K562 (cell line): ENCODE results near the gene FCHO1. TPM values are rescaled to one million over a fixed set of nuclear protein-coding genes. Genes with fewer than 3 reads are reported as not detected.

Experiments used
- ARID2 ChIP-seq: fragments of 450-650 bp; IDR thresholded peaks from 2 replicates; pipeline ENCODE4 v1.6.1; 2017; ENCODE audit warnings: antibody characterized with exemption, mild to moderate bottlenecking
- HIVEP1 ChIP-seq: fragments of 250-450 bp; sonication (Bioruptor Pico); IDR thresholded peaks from 2 replicates; pipeline ENCODE4 v1.4.0; 2020; ENCODE audit warnings: mild to moderate bottlenecking
- HSF4 ChIP-seq: fragments of 250-450 bp; sonication (Bioruptor Pico); IDR thresholded peaks from 2 replicates; pipeline ENCODE4 v2.1.2; 2022; ENCODE audit warnings: mild to moderate bottlenecking, moderate library complexity, borderline replicate concordance
- LARP7 ChIP-seq: fragments of 450-650 bp; IDR thresholded peaks from 2 replicates; pipeline ENCODE4 v1.6.1; 2016
- NR1H2 ChIP-seq: sonication (generic); formaldehyde crosslinking; IDR thresholded peaks from 2 replicates; pipeline ENCODE4 v1.4.0; 2020; ENCODE audit warnings: mild to moderate bottlenecking, missing genetic modification reagents
- POLR2AphosphoS2 ChIP-seq: IDR thresholded peaks from 2 replicates; pipeline ENCODE4 v1.6.1; 2012; ENCODE audit warnings: low read length, improper control_type of control experiment
- RFX5 ChIP-seq: IDR thresholded peaks from 2 replicates; pipeline ENCODE4 v1.6.1; 2011; ENCODE audit warnings: low read depth, mild to moderate bottlenecking, improper control_type of control experiment, low read length
- SP2 ChIP-seq: IDR thresholded peaks from 2 replicates; pipeline ENCODE4 v1.6.1; 2011; ENCODE audit warnings: mild to moderate bottlenecking, low read depth, low read length, moderate library complexity; ENCODE audit not compliant: poor library complexity, severe bottlenecking; ENCODE audit errors: extremely low read depth
- ZBTB17 ChIP-seq: fragments of 450-650 bp; formaldehyde crosslinking; IDR thresholded peaks from 2 replicates; pipeline ENCODE4 v1.4.0; 2020; ENCODE audit warnings: mild to moderate bottlenecking
- ZNF644 ChIP-seq: fragments of 200-800 bp; sonication (Bioruptor generic); IDR thresholded peaks from 2 replicates; pipeline ENCODE4 v1.6.1; 2016; ENCODE audit warnings: low read depth, missing genetic modification characterization, missing compliant biosample characterization
- polyA plus RNA-seq, 8 experiments: library from polyadenylated mRNA; depleted of rRNA in 4 of 8; stranded (reverse) in 5 of 8; unstranded in 3 of 8; fragments of >200 nt; fragmentation: Nextera tagmentation in 2 of 8; fragmentation: Illumina TruSeq in 1 of 8; extraction: Ambion mirVana in 2 of 8; extraction: Trizol in 1 of 8; gene quantifications; 2 replicates each; pipeline versions ENCODE4 v1.2.1 to v1.2.3, GENCODE V29; 2011 to 2014; ENCODE audit warnings: inconsistent platforms in 1 of 8, missing spikeins in 1 of 8
- total RNA-seq, 7 experiments: library from RNA; depleted of rRNA in 6 of 7; stranded (reverse); fragments of >200 nt in 6 of 7; fragmentation: Illumina TruSeq in 2 of 7; extraction: Trizol in 2 of 7; gene quantifications; 2 replicates each; pipeline versions ENCODE4 v1.2.1 to v1.2.3, GENCODE V29; 2011 to 2021; ENCODE audit warnings: low replicate concordance in 1 of 7
- TF ChIP-seq, protein P1 (sequence below), 2 experiments: fragments of 450-650 bp in 1 of 2; sonication (generic) in 1 of 2; formaldehyde crosslinking in 1 of 2; IDR thresholded peaks; 2 replicates each; pipeline versions ENCODE4 v1.7.1 to v1.9.0; 2016 to 2022; ENCODE audit warnings: inconsistent platforms in 1 of 2, mild to moderate bottlenecking in 1 of 2, missing genetic modification reagents in 1 of 2
- TF ChIP-seq, protein P2 (sequence below): sonication (generic); formaldehyde crosslinking; IDR thresholded peaks from 2 replicates; pipeline ENCODE4 v1.8.1; 2023; ENCODE audit warnings: mild to moderate bottlenecking, missing genetic modification reagents
- TF ChIP-seq, protein P3 (sequence below): fragments of 250-450 bp; sonication (Bioruptor Pico); IDR thresholded peaks from 2 replicates; pipeline ENCODE4 v1.5.1; 2021; ENCODE audit warnings: mild to moderate bottlenecking
- TF ChIP-seq, protein P4 (sequence below): fragments of 250-450 bp; sonication (Bioruptor Pico); IDR thresholded peaks from 2 replicates; pipeline ENCODE4 v1.8.0; 2021; ENCODE audit warnings: moderate library complexity, mild to moderate bottlenecking, inconsistent platforms
- TF ChIP-seq, protein P5 (sequence below): sonication (generic); formaldehyde crosslinking; IDR thresholded peaks from 2 replicates; pipeline ENCODE4 v1.5.0; 2020; ENCODE audit warnings: missing genetic modification reagents

FCHO1 gene
- total and polyA plus RNA-seq, 9 of the 15 experiments (the other 6 are each of a cell fraction or from before 2014, with no cell fraction given): 0.21 to 58.9 (median 18.3) TPM

DNA sequence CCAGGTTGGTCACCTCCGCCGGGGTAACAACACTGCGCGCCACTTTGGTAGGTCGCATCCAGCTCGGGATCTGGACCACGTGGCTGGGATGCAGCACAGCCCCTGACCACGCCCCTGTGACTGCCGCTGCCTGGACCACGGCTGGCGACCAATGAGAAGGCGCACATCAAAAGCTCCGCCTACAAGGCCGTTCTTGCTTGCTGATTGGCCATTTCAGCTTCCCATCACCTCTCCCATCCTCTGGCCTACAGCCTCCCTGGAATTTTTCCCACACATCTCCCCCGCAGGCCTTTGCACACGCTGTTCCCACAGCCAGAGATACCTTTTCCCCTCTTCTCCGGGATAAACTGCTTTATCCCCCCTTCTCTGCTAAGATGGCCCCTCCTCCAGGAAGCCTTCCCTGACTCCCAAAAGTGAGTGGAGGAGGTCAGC is 44.5 kb upstream of the FCHO1 start (continued):
- TF ChIP-seq, protein P1, sequence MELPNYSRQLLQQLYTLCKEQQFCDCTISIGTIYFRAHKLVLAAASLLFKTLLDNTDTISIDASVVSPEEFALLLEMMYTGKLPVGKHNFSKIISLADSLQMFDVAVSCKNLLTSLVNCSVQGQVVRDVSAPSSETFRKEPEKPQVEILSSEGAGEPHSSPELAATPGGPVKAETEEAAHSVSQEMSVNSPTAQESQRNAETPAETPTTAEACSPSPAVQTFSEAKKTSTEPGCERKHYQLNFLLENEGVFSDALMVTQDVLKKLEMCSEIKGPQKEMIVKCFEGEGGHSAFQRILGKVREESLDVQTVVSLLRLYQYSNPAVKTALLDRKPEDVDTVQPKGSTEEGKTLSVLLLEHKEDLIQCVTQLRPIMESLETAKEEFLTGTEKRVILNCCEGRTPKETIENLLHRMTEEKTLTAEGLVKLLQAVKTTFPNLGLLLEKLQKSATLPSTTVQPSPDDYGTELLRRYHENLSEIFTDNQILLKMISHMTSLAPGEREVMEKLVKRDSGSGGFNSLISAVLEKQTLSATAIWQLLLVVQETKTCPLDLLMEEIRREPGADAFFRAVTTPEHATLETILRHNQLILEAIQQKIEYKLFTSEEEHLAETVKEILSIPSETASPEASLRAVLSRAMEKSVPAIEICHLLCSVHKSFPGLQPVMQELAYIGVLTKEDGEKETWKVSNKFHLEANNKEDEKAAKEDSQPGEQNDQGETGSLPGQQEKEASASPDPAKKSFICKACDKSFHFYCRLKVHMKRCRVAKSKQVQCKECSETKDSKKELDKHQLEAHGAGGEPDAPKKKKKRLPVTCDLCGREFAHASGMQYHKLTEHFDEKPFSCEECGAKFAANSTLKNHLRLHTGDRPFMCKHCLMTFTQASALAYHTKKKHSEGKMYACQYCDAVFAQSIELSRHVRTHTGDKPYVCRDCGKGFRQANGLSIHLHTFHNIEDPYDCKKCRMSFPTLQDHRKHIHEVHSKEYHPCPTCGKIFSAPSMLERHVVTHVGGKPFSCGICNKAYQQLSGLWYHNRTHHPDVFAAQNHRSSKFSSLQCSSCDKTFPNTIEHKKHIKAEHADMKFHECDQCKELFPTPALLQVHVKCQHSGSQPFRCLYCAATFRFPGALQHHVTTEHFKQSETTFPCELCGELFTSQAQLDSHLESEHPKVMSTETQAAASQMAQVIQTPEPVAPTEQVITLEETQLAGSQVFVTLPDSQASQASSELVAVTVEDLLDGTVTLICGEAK (IDR thresholded peaks at IDR 0.05): no peak
- TF ChIP-seq, protein P1 (CRISPR knock-in tag; IDR thresholded peaks at IDR 0.05): no peak
- TF ChIP-seq RFX5: no peak
- TF ChIP-seq, protein P2, sequence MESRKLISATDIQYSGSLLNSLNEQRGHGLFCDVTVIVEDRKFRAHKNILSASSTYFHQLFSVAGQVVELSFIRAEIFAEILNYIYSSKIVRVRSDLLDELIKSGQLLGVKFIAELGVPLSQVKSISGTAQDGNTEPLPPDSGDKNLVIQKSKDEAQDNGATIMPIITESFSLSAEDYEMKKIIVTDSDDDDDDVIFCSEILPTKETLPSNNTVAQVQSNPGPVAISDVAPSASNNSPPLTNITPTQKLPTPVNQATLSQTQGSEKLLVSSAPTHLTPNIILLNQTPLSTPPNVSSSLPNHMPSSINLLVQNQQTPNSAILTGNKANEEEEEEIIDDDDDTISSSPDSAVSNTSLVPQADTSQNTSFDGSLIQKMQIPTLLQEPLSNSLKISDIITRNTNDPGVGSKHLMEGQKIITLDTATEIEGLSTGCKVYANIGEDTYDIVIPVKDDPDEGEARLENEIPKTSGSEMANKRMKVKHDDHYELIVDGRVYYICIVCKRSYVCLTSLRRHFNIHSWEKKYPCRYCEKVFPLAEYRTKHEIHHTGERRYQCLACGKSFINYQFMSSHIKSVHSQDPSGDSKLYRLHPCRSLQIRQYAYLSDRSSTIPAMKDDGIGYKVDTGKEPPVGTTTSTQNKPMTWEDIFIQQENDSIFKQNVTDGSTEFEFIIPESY (CRISPR knock-in tag): no peak
- TF ChIP-seq SP2: peak; percentile 25
- TF ChIP-seq HIVEP1 (CRISPR knock-in tag): no peak
- no peak for TF ChIP-seq NR1H2 (CRISPR knock-in tag)
- TF ChIP-seq ZNF644 (tag): no peak
- no peak for TF ChIP-seq HSF4 (CRISPR knock-in tag)
- TF ChIP-seq ARID2: no peak
- no peak for TF ChIP-seq POLR2AphosphoS2
- TF ChIP-seq, protein P3, sequence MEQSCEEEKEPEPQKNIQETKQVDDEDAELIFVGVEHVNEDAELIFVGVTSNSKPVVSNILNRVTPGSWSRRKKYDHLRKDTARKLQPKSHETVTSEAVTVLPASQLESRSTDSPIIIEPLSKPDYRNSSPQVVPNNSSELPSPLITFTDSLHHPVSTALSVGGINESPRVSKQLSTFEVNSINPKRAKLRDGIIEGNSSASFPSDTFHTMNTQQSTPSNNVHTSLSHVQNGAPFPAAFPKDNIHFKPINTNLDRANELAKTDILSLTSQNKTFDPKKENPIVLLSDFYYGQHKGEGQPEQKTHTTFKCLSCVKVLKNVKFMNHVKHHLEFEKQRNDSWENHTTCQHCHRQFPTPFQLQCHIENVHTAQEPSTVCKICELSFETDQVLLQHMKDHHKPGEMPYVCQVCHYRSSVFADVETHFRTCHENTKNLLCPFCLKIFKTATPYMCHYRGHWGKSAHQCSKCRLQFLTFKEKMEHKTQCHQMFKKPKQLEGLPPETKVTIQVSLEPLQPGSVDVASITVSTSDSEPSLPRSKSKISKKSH (CRISPR knock-in tag): no peak
- no peak for TF ChIP-seq LARP7
- TF ChIP-seq, protein P4, sequence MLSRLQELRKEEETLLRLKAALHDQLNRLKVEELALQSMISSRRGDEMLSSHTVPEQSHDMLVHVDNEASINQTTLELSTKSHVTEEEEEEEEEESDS (CRISPR knock-in tag): no peak
- TF ChIP-seq ZBTB17: no peak
- TF ChIP-seq, protein P5, sequence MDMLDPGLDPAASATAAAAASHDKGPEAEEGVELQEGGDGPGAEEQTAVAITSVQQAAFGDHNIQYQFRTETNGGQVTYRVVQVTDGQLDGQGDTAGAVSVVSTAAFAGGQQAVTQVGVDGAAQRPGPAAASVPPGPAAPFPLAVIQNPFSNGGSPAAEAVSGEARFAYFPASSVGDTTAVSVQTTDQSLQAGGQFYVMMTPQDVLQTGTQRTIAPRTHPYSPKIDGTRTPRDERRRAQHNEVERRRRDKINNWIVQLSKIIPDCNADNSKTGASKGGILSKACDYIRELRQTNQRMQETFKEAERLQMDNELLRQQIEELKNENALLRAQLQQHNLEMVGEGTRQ: peak; percentile 79
